GM12878 (cell line): ENCODE measurements around the gene EML3. TPM values are rescaled to one million over a fixed set of nuclear protein-coding genes. Genes with fewer than 3 reads are reported as not detected.
A peak's percentile ranks its signal among the peaks of the same experiment; 100 is the strongest.

ENCODE experiments used
- CHD2 ChIP-seq: IDR thresholded peaks from 2 replicates; pipeline ENCODE4 v1.6.1; 2011; ENCODE audit warnings: low read depth, low read length, improper control_type of control experiment, borderline replicate concordance
- CTCF ChIP-seq, 3 experiments: IDR thresholded peaks in 2 of 3; conservative IDR thresholded peaks in 1 of 3; 2 replicates each; pipeline ENCODE4 v1.5.1; 2011; ENCODE audit warnings: low read depth in 3 of 3, low read length in 3 of 3, mild to moderate bottlenecking in 3 of 3, control low read depth in 2 of 3, moderate library complexity in 2 of 3, inconsistent platforms in 1 of 3, mixed read lengths in 1 of 3; ENCODE audit not compliant: control insufficient read depth in 2 of 3, insufficient read depth in 1 of 3; ENCODE audit errors: extremely low read depth in 1 of 3
- ELK1 ChIP-seq: IDR thresholded peaks from 2 replicates; pipeline ENCODE4 v1.6.1; 2012; ENCODE audit warnings: low read depth, low read length, improper control_type of control experiment
- ETV6 ChIP-seq, 2 experiments: fragments of 450-650 bp in 1 of 2; IDR thresholded peaks in 1 of 2; conservative IDR thresholded peaks in 1 of 2; 2 replicates each; pipeline ENCODE4 v1.6.1; 2014; ENCODE audit warnings: antibody characterized with exemption in 1 of 2, borderline replicate concordance in 1 of 2, low read depth in 1 of 2, mild to moderate bottlenecking in 1 of 2, moderate library complexity in 1 of 2
- FOS ChIP-seq: IDR thresholded peaks from 3 replicates; pipeline ENCODE4 v1.6.1; 2011; ENCODE audit warnings: borderline replicate concordance; ENCODE audit not compliant: insufficient read length; ENCODE audit errors: extremely low read depth
- FOXK2 ChIP-seq: fragments of 450-650 bp; IDR thresholded peaks from 2 replicates; pipeline ENCODE4 v1.6.1; 2017; ENCODE audit warnings: mild to moderate bottlenecking, moderate library complexity
- PBX3 ChIP-seq: IDR thresholded peaks from 2 replicates; pipeline ENCODE4 v1.6.1; 2011; ENCODE audit warnings: mild to moderate bottlenecking, low read depth, low read length, moderate library complexity; ENCODE audit not compliant: insufficient replicate concordance
- RBBP5 ChIP-seq: fragments of 200-600 bp; sonication (generic); conservative IDR thresholded peaks from 2 replicates; pipeline ENCODE4 v1.6.1; 2016
- REST ChIP-seq: IDR thresholded peaks from 2 replicates; pipeline ENCODE4 v1.6.1; 2012; ENCODE audit warnings: mild to moderate bottlenecking, low read depth, low read length
- SPI1 ChIP-seq: IDR thresholded peaks from 2 replicates; pipeline ENCODE4 v1.6.1; 2011; ENCODE audit warnings: low read depth, mild to moderate bottlenecking, low read length, moderate library complexity, borderline replicate concordance; ENCODE audit not compliant: insufficient read depth
- SREBF2 ChIP-seq: IDR thresholded peaks from 2 replicates; pipeline ENCODE4 v1.6.1; 2012; ENCODE audit warnings: mild to moderate bottlenecking, low read length
- TARDBP ChIP-seq: IDR thresholded peaks from 2 replicates; pipeline ENCODE4 v1.6.1; 2016; ENCODE audit warnings: borderline replicate concordance
- ZBED1 ChIP-seq: IDR thresholded peaks from 2 replicates; pipeline ENCODE4 v1.6.1; 2016; ENCODE audit warnings: borderline replicate concordance
- ZNF207 ChIP-seq: fragments of 450-650 bp; IDR thresholded peaks from 2 replicates; pipeline ENCODE4 v1.6.1; 2014; ENCODE audit warnings: antibody characterized with exemption, mild to moderate bottlenecking, borderline replicate concordance
- ZNF24 ChIP-seq: fragments of 450-650 bp; IDR thresholded peaks from 2 replicates; pipeline ENCODE4 v1.6.1; 2017; ENCODE audit warnings: antibody characterized with exemption, mild to moderate bottlenecking
- ZNF384 ChIP-seq: IDR thresholded peaks from 2 replicates; pipeline ENCODE4 v1.6.1; 2012; ENCODE audit warnings: low read depth, mild to moderate bottlenecking, low read length, improper control_type of control experiment, borderline replicate concordance
- polyA plus RNA-seq, 11 experiments: library from polyadenylated mRNA; depleted of rRNA in 4 of 11; unstranded in 6 of 11; stranded (reverse) in 5 of 11; fragments of >200 nt; fragmentation: Nextera tagmentation in 4 of 11; fragmentation: Illumina TruSeq in 1 of 11; extraction: Ambion mirVana in 4 of 11; extraction: Trizol in 1 of 11; gene quantifications; 1 replicate in 1 of 11; 2 replicates in 10 of 11; pipeline versions ENCODE4 v1.2.1 to v1.2.3, GENCODE V29; 2011 to 2016; ENCODE audit warnings: inconsistent platforms in 2 of 11, missing spikeins in 2 of 11, low read depth in 1 of 11
- total RNA-seq, 4 experiments: library from RNA; depleted of rRNA in 3 of 4; stranded (reverse); fragments of >200 nt in 3 of 4; fragmentation: Illumina TruSeq in 1 of 4; extraction: Trizol in 1 of 4; gene quantifications; 2 replicates each; pipeline versions ENCODE4 v1.2.1 to v1.2.3, GENCODE V29; 2013 to 2021

EML3 gene
- total and polyA plus RNA-seq, 10 of the 15 experiments (the other 5 are each of a cell fraction or from before 2014, with no cell fraction given), result 0.58 to 82.5 (median 24.8) TPM

DNA sequence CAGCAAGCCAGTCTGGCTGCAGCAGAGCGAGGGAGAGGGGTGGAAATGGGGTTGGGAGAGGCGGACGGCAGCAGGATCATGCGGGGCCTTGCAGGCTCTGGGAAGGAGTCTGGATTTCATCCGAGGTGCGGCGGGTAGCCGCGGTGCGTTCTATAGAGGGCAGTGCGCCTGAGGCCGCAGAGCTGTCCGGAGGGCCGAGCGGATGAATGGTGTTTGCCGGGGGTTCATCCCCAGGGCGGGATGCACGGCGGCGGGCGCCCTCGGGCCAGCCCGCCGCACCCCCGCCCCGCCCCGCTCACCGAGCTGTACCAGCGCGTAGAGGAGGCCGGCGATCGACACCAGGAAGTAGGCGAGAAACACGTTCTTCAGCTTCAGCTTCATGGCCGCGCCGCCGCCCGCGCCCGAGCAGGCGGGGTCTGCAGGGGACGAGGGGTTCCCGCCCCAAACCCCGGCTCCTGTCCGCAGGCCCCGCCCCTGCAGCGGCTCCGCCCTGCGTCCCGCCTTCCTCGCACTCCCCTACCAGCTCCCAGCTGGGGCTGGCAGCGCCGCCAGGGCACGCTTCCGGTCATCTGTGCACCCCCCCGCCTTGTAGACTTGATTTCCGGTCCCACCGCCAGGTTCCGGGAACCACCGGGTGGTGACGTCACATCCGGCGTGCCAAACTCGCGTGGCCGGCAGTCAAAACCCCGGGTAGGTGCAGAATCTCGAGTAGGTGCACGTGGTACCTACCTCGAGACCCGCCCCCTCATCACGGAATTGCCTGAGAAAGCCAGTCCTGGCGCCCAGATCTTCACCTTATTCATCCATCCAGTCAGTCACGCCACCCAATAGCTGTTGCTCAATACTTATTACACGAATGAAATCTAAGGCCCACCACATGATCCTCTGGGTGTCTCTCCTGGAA, 9.2 kb upstream of the EML3 start, which contains the start of gene B3GAT3 (continued):
- no peak for TF ChIP-seq CTCF (IDR thresholded peaks at IDR 0.05 in 2 of 3, conservative IDR thresholded peaks at IDR 0.05 in 1 of 3; ENCODE audit: control insufficient read depth in 2 of 3, extremely low read depth in 1 of 3, insufficient read depth in 1 of 3, low read depth in 3 of 3, low read length in 3 of 3)
- no peak for TF ChIP-seq ZNF24
- no peak for TF ChIP-seq RBBP5
- peak in 1 of 2 experiments; percentile 88; a peak in 2 of 4 replicates for TF ChIP-seq ETV6 (conservative IDR thresholded peaks at IDR 0.05 in 1 of 2, IDR thresholded peaks at IDR 0.05 in 1 of 2; ENCODE audit: borderline replicate concordance in 1 of 2, low read depth in 1 of 2)
- peak; percentile 93 for TF ChIP-seq CHD2
- peak; percentile 68 for TF ChIP-seq SREBF2
- peak; percentile 43 for TF ChIP-seq PBX3
- peak; percentile 16; the same call in 1 of the 2 replicates for TF ChIP-seq ZNF207
- TF ChIP-seq ELK1, result peak; percentile 94
- TF ChIP-seq ZBED1, result peak; percentile 32; the same call in 1 of the 2 replicates
- TF ChIP-seq ZNF384, result no peak
- TF ChIP-seq SPI1, result 0 out of 2 replicates have a peak, but pooled peaks have one; percentile 1
- no peak for TF ChIP-seq FOS
- TF ChIP-seq TARDBP, result no peak
- no peak for TF ChIP-seq FOXK2
- no peak for TF ChIP-seq REST
